ENCODE data around the gene ZNF555.

Gene ZNF555

DNA sequence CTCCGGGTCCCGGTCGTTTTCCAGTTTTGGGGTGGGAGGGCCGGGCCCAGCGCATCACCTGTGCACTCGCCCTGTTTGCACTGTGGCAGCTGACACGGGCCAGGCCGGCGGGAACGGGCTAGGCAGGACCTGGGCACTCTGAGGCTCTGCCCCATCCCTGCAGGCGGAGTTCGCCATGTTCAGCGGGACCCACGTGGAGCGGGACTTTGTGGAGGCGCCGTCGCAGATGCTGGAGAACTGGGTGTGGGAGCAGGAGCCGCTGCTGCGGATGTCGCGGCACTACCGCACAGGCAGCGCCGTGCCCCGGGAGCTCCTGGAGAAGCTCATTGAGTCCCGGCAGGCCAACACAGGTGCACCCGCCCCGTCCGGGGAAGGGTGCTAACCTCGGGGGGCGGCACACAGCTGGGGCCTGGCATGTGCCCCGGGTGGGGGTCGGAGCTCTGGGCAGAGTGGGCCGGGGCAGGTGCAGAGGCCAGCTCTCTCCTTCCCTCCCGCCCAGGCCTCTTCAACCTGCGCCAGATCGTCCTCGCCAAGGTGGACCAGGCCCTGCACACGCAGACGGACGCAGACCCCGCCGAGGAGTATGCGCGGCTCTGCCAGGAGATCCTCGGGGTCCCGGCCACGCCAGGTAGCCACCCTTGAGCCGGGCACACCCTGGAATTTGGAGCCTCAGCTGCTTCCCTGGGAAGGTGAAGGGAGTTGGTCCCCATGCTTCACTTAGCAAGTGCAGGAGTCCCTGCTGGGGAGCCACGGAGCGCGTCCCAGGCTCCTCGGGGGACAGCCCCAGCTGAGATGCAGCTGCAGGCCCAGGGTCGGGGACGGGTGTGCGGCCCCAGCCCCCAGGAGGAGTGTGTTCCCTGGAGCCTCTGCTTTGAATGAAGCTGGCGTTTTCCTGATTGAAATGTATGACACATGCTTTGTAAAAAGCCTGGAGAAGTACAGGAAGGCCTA, 30.9 kb upstream of the ZNF555 start:
- Histone ChIP-seq H3K36me3 (peaks cover 78% of the 10 kb centered on the region), H3K4me3 (ENCODE audit: low read depth, low read length) (no peak overlapping the region)

GRCh38 chr19:2811221-2811722, 30.0 kb upstream of the ZNF555 start:
- no peak overlapping the region for H3K27ac ChIP-seq
- H3K27me3 ChIP-seq (ENCODE audit: insufficient read depth, low read depth, severe bottlenecking) = no peaks in the 10 kb centered on the region
- no peak overlapping the region for H3K4me3 ChIP-seq (ENCODE audit: low read depth, low read length)
- DNase-seq = no peak
- no peak for TF ChIP-seq CTCF (IDR thresholded peaks at IDR 0.05; ENCODE audit: low read depth, low read length)
- no peaks in the 10 kb centered on the region for H3K9me3 ChIP-seq (ENCODE audit: severe bottlenecking)
- peaks cover 73% of the 10 kb centered on the region for H3K36me3 ChIP-seq

More for the DNA sequence above, 30.9 kb upstream of the ZNF555 start:
- no peak overlapping the region for H3K27ac ChIP-seq
- TF ChIP-seq CTCF (IDR thresholded peaks at IDR 0.05; ENCODE audit: low read depth, low read length) = no peak
- H3K27me3 ChIP-seq (ENCODE audit: insufficient read depth, low read depth, severe bottlenecking) = no peaks in the 10 kb centered on the region
- no peak for DNase-seq
- H3K9me3 ChIP-seq (ENCODE audit: severe bottlenecking) = no peaks in the 10 kb centered on the region

DNA sequence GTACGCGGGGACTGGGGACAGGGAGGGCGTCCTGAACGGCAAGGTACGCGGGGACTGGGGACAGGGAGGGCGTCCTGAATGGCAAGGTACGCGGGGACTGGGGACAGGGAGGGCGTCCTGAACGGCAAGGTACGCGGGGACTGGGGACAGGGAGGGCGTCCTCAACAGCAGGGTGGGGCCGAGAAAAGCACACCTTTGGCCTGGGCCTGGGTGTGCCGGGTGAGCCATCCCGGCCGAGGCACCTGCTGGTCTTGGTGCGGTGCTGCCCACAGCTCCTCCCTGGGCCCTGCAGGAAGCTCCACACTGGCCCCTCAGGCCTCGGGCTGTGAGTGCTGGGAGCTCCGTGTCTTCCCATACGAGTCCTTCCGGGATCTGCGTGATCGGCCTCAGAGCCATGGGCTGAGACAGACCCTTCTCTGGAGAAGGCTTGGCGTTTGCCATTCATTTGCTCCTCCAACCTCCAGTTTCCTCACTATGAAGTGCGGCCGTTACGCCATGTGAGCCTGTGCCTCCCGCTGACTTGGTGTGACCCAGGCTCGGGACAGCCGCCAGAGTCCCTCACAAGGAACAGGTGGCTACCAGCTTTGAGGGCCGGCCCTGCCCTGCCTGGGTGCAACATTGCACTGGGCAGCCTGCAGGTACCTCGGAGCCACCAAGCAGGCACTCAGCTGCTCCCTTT, 29.4 kb upstream of the ZNF555 start:
- no peak for DNase-seq
- Histone ChIP-seq H3K27me3 (ENCODE audit: insufficient read depth, low read depth, severe bottlenecking) (no peaks in the 10 kb centered on the region), H3K27ac (no peak overlapping the region), H3K4me3 (ENCODE audit: low read depth, low read length) (no peak overlapping the region), H3K9me3 (ENCODE audit: severe bottlenecking) (no peaks in the 10 kb centered on the region), H3K36me3 (peaks cover 70% of the 10 kb centered on the region)
- TF ChIP-seq CTCF (IDR thresholded peaks at IDR 0.05; ENCODE audit: low read depth, low read length) = no peak

GRCh38 chr19:2812414-2813234, 28.7 kb upstream of the ZNF555 start:
- no peak for TF ChIP-seq CTCF (IDR thresholded peaks at IDR 0.05; ENCODE audit: low read depth, low read length)
- H3K36me3 ChIP-seq = peaks cover 63% of the 10 kb centered on the region
- H3K9me3 ChIP-seq (ENCODE audit: severe bottlenecking) = no peaks in the 10 kb centered on the region
- H3K27me3 ChIP-seq (ENCODE audit: insufficient read depth, low read depth, severe bottlenecking) = no peaks in the 10 kb centered on the region
- no peak overlapping the region for H3K4me3 ChIP-seq (ENCODE audit: low read depth, low read length)
- DNase-seq = no peak
- H3K27ac ChIP-seq = no peak overlapping the region

- H3K4me3 ChIP-seq (ENCODE audit: low read depth, low read length) = no peak overlapping the region
- peaks cover 54% of the 10 kb centered on the region for H3K36me3 ChIP-seq
- no peak overlapping the region for H3K27ac ChIP-seq
- H3K27me3 ChIP-seq (ENCODE audit: insufficient read depth, low read depth, severe bottlenecking) = no peaks in the 10 kb centered on the region
- no peak for DNase-seq
- no peak for TF ChIP-seq CTCF (IDR thresholded peaks at IDR 0.05; ENCODE audit: low read depth, low read length)
- H3K9me3 ChIP-seq (ENCODE audit: severe bottlenecking) = no peaks in the 10 kb centered on the region
These were observed 27.8 kb upstream of the ZNF555 start for GRCh38 chr19:2813235-2814160.

Data from WERI-Rb-1 (cell line).